Stimulated activated CD8-positive, alpha-beta memory T cell treated with anti-CD3 and anti-CD28 coated beads, Interleukin-7, amount 100 ng/mL, for 1 hour (primary cell): ENCODE measurements around the gene PARVB.

ENCODE experiments used
- DNase-seq, 2 donors: peaks; one replicate each; pipeline ENCODE4 v3.0.0-alpha.2; 2020; ENCODE audit warnings: low read depth in 2 of 2

PARVB gene

GRCh38 chr22:44215287-44215686 is 191.2 kb downstream of the PARVB start:
- DNase-seq, result no peak

GRCh38 chr22:44217346-44217745 is 193.2 kb downstream of the PARVB start:
- no peak for DNase-seq

- DNase-seq, result no peak
These were observed 194.0 kb downstream of the PARVB start for GRCh38 chr22:44218071-44218470.

GRCh38 chr22:44219101-44219870 is 195.2 kb downstream of the PARVB start:
- DNase-seq, result no peak

GRCh38 chr22:44220727-44221680 is 196.9 kb downstream of the PARVB start:
- DNase-seq, result no peak

- no peak for DNase-seq
These were observed 197.8 kb downstream of the PARVB start for GRCh38 chr22:44221710-44222475.
